Loucy (cell line): ENCODE results near the gene GRM2.

Source experiments
- H2AFZ ChIP-seq: fragments of 200-600 bp; sonication (generic); 2 replicates; pipeline ENCODE4 v1.6.0; 2016; ENCODE audit warnings: antibody characterized with exemption, mild to moderate bottlenecking, low read length, moderate library complexity
- H3F3A ChIP-seq: fragments of 200-600 bp; 2 replicates; pipeline ENCODE4 v1.6.0; 2016; ENCODE audit warnings: antibody characterized with exemption, low read depth, mild to moderate bottlenecking
- H3K27me3 ChIP-seq: fragments of 200-600 bp; sonication (generic); 2 replicates; pipeline ENCODE4 v1.6.1; 2014; ENCODE audit warnings: low read length, mild to moderate bottlenecking; ENCODE audit not compliant: insufficient read depth, poor library complexity, severe bottlenecking
- H3K36me3 ChIP-seq: fragments of 200-600 bp; sonication (generic); 2 replicates; pipeline ENCODE4 v1.6.1; 2016; ENCODE audit warnings: low read length; ENCODE audit not compliant: insufficient read depth
- H3K4me1 ChIP-seq: fragments of 200-600 bp; sonication (generic); 2 replicates; pipeline ENCODE4 v1.5.1; 2014; ENCODE audit warnings: low read length, mild to moderate bottlenecking; ENCODE audit not compliant: insufficient read depth, poor library complexity, severe bottlenecking
- H3K4me2 ChIP-seq: fragments of 200-600 bp; sonication (generic); 2 replicates; pipeline ENCODE4 v1.6.0; 2014; ENCODE audit warnings: antibody characterized with exemption, low read length, low read depth, mild to moderate bottlenecking; ENCODE audit not compliant: poor library complexity, severe bottlenecking
- H3K4me3 ChIP-seq: fragments of 200-600 bp; sonication (generic); 2 replicates; pipeline ENCODE4 v1.5.1; 2014; ENCODE audit warnings: low read length, mild to moderate bottlenecking, mixed read lengths; ENCODE audit not compliant: poor library complexity, severe bottlenecking
- H3K79me2 ChIP-seq: fragments of 200-600 bp; sonication (generic); 2 replicates; pipeline ENCODE4 v1.6.1; 2014; ENCODE audit warnings: low read length; ENCODE audit not compliant: insufficient read depth
- H3K9ac ChIP-seq: fragments of 200-600 bp; sonication (generic); 2 replicates; pipeline ENCODE4 v1.6.0; 2014; ENCODE audit warnings: mild to moderate bottlenecking, low read depth, low read length, moderate library complexity; ENCODE audit not compliant: poor library complexity, severe bottlenecking
- H3K9me2 ChIP-seq: fragments of 200-600 bp; sonication (generic); replicated peaks from 2 replicates; pipeline ENCODE4 v1.6.1; 2016; ENCODE audit warnings: low read depth, low read length, mixed read lengths
- H3K9me3 ChIP-seq: fragments of 200-600 bp; sonication (generic); 2 replicates; pipeline ENCODE4 v1.6.1; 2014; ENCODE audit warnings: mild to moderate bottlenecking, antibody characterized with exemption, low read length, low read depth; ENCODE audit not compliant: insufficient read depth
- H4K20me1 ChIP-seq: fragments of 200-600 bp; sonication (generic); 2 replicates; pipeline ENCODE4 v1.6.0; 2014; ENCODE audit warnings: antibody characterized with exemption, low read length, mild to moderate bottlenecking; ENCODE audit not compliant: insufficient read depth, poor library complexity, severe bottlenecking
- CTCF ChIP-seq: fragments of 200-600 bp; sonication (generic); conservative IDR thresholded peaks from 2 replicates; pipeline ENCODE4 v1.5.1; 2014; ENCODE audit warnings: mild to moderate bottlenecking, antibody characterized with exemption, low read length
- EZH2phosphoT487 ChIP-seq: fragments of 200-600 bp; IDR thresholded peaks from 2 replicates; pipeline ENCODE4 v1.6.1; 2018; ENCODE audit warnings: antibody characterized with exemption, mild to moderate bottlenecking, moderate library complexity, borderline replicate concordance

Gene GRM2

GRCh38 chr3:51678641-51679040, 28.2 kb upstream of the GRM2 start:
- TF ChIP-seq EZH2phosphoT487 (no peak), CTCF (no peak)
- Histone ChIP-seq H3K4me1 (peaks cover 72% of the 10 kb centered on the region), H3K27me3 (no peaks in the 10 kb centered on the region), H3F3A (no peaks in the 10 kb centered on the region), H3K79me2 (peaks cover 79% of the 10 kb centered on the region), H3K36me3 (no peaks in the 10 kb centered on the region), H3K4me3 (no peak overlapping the region), H4K20me1 (peaks cover 3% of the 10 kb centered on the region), H3K9me3 (no peaks in the 10 kb centered on the region), H3K9me2 (no peaks in the 10 kb centered on the region), H3K4me2 (peak overlapping the region; percentile 89), H3K9ac (peak overlapping the region; percentile 12), H2AFZ (no peak overlapping the region)

GRCh38 chr3:51679318-51679717, 27.6 kb upstream of the GRM2 start:
- Histone ChIP-seq H3K9ac (no peak overlapping the region), H4K20me1 (peaks cover 3% of the 10 kb centered on the region), H3K4me2 (peak overlapping the region; percentile 89), H3K9me3 (no peaks in the 10 kb centered on the region), H3K27me3 (no peaks in the 10 kb centered on the region), H3K36me3 (peaks cover 1% of the 10 kb centered on the region; the same call in 1 of the 2 replicates), H2AFZ (no peak overlapping the region), H3K9me2 (no peaks in the 10 kb centered on the region), H3K4me3 (no peak overlapping the region), H3K4me1 (peaks cover 69% of the 10 kb centered on the region), H3K79me2 (peaks cover 79% of the 10 kb centered on the region), H3F3A (no peaks in the 10 kb centered on the region)
- no peak for TF ChIP-seq EZH2phosphoT487
- TF ChIP-seq CTCF, result no peak

DNA sequence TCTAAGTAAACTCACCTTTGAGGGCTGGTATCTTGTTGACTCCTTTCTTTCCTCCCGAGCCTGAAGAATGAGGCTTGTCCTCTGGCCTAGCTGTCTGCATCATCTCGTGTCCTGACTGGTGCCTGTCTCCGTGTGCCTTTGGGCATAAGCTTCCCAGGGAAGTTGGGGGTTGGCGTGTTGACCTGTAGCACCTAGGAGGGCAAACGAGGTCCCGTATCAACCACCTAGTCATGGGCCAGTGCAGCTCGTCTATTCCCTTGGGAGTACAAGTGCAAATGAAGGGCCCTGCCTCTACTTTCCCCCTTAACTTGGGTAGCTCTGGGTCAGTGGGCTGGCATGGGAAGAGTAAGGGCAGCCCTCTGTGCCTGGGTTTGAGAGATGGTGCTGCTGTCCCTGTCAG, 27.1 kb upstream of the GRM2 start:
- Histone ChIP-seq H4K20me1 (peaks cover 3% of the 10 kb centered on the region), H2AFZ (no peak overlapping the region), H3F3A (no peaks in the 10 kb centered on the region), H3K4me1 (peaks cover 69% of the 10 kb centered on the region), H3K4me2 (peak overlapping the region; percentile 89), H3K4me3 (no peak overlapping the region), H3K9me2 (no peaks in the 10 kb centered on the region), H3K9me3 (no peaks in the 10 kb centered on the region), H3K9ac (peak overlapping the region; percentile 12), H3K27me3 (no peaks in the 10 kb centered on the region), H3K36me3 (peaks cover 6% of the 10 kb centered on the region; the same call in 1 of the 2 replicates), H3K79me2 (peaks cover 82% of the 10 kb centered on the region)
- TF ChIP-seq EZH2phosphoT487 (no peak), CTCF (no peak)
